ENCODE results near the gene INPP5A.

GRCh38 chr10:132652936-132653590 lies 115.5 kb downstream of the INPP5A start:
- TF ChIP-seq, protein P1, sequence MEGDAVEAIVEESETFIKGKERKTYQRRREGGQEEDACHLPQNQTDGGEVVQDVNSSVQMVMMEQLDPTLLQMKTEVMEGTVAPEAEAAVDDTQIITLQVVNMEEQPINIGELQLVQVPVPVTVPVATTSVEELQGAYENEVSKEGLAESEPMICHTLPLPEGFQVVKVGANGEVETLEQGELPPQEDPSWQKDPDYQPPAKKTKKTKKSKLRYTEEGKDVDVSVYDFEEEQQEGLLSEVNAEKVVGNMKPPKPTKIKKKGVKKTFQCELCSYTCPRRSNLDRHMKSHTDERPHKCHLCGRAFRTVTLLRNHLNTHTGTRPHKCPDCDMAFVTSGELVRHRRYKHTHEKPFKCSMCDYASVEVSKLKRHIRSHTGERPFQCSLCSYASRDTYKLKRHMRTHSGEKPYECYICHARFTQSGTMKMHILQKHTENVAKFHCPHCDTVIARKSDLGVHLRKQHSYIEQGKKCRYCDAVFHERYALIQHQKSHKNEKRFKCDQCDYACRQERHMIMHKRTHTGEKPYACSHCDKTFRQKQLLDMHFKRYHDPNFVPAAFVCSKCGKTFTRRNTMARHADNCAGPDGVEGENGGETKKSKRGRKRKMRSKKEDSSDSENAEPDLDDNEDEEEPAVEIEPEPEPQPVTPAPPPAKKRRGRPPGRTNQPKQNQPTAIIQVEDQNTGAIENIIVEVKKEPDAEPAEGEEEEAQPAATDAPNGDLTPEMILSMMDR (IDR thresholded peaks at IDR 0.05): no peak
- no peak for TF ChIP-seq EZH2phosphoT487 (IDR thresholded peaks at IDR 0.05)
- TF ChIP-seq EZH2 (IDR thresholded peaks at IDR 0.05): no peak
